SU-DHL-6 (cell line): ENCODE measurements around the gene FAM186B.

Experiments used
- H2AFZ ChIP-seq: fragments of 200-600 bp; sonication (generic); 2 replicates; pipeline ENCODE4 v1.6.1; 2014; ENCODE audit warnings: low read depth, mild to moderate bottlenecking, moderate library complexity, mixed read lengths, antibody characterized with exemption, low read length; ENCODE audit not compliant: severe bottlenecking
- H3F3A ChIP-seq: fragments of 200-600 bp; shearing (Covaris generic); 2 replicates; pipeline ENCODE4 v1.6.0; 2016; ENCODE audit warnings: antibody characterized with exemption, mild to moderate bottlenecking; ENCODE audit not compliant: insufficient read depth
- H3K27ac ChIP-seq: fragments of 200-600 bp; sonication (generic); 2 replicates; pipeline ENCODE4 v1.5.1; 2016; ENCODE audit warnings: low read depth, mild to moderate bottlenecking, low read length, moderate library complexity, mixed read lengths
- H3K27me3 ChIP-seq: fragments of 200-600 bp; sonication (generic), shearing (Covaris generic); 2 replicates; pipeline ENCODE4 v1.6.0; 2014; ENCODE audit warnings: mild to moderate bottlenecking, low read length
- H3K36me3 ChIP-seq: fragments of 200-600 bp; sonication (generic); 2 replicates; pipeline ENCODE4 v1.6.1; 2014; ENCODE audit warnings: mild to moderate bottlenecking, low read length, mixed read lengths
- H3K4me2 ChIP-seq: fragments of 300-600, 200-600 bp; shearing (Covaris generic), sonication (generic); 2 replicates; pipeline ENCODE4 v1.6.0; 2014; ENCODE audit warnings: low read length, low read depth, mild to moderate bottlenecking; ENCODE audit not compliant: poor library complexity, severe bottlenecking
- H3K4me3 ChIP-seq: fragments of 200-600 bp; sonication (generic); 2 replicates; pipeline ENCODE4 v1.5.1; 2014; ENCODE audit warnings: antibody characterized with exemption, low read length, mild to moderate bottlenecking, mixed read lengths; ENCODE audit not compliant: insufficient read depth, poor library complexity, severe bottlenecking
- H3K79me2 ChIP-seq: fragments of 200-600 bp; sonication (generic); 2 replicates; pipeline ENCODE4 v1.6.1; 2014; ENCODE audit warnings: mild to moderate bottlenecking, low read length, moderate library complexity; ENCODE audit not compliant: insufficient read depth
- H3K9ac ChIP-seq: fragments of 200-600 bp; sonication (generic); 2 replicates; pipeline ENCODE4 v1.7.0; 2014; ENCODE audit warnings: mild to moderate bottlenecking, low read length
- H3K9me2 ChIP-seq: fragments of 200-600 bp; sonication (generic); replicated peaks from 2 replicates; pipeline ENCODE4 v1.6.1; 2014; ENCODE audit warnings: low read length; ENCODE audit not compliant: insufficient read depth
- H3K9me3 ChIP-seq: fragments of 200-600 bp; sonication (generic); 2 replicates; pipeline ENCODE4 v1.6.1; 2014; ENCODE audit warnings: low read length, mixed read lengths; ENCODE audit not compliant: insufficient read depth
- H4K20me1 ChIP-seq: fragments of 200-600 bp; sonication (generic); 2 replicates; pipeline ENCODE4 v1.6.1; 2014; ENCODE audit warnings: low read depth, mild to moderate bottlenecking, antibody characterized with exemption, low read length, moderate library complexity, mixed read lengths
- CTCF ChIP-seq: fragments of 200-600 bp; sonication (generic); IDR thresholded peaks from one replicate; pipeline ENCODE4 v1.5.1; 2017; ENCODE audit warnings: antibody characterized with exemption, mild to moderate bottlenecking, low read length, moderate library complexity; ENCODE audit not compliant: insufficient read depth, poor library complexity, severe bottlenecking
- EZH2phosphoT487 ChIP-seq: fragments of 200-600 bp; sonication (generic), shearing (Covaris generic); conservative IDR thresholded peaks from 2 replicates; pipeline ENCODE4 v1.6.1; 2018; ENCODE audit warnings: mild to moderate bottlenecking, antibody characterized with exemption, low read length, moderate library complexity, mixed read lengths

Gene FAM186B

GRCh38 chr12:49560695-49561094 is 44.7 kb downstream of the FAM186B start:
- H3K36me3 ChIP-seq, result no peaks in the 10 kb centered on the region

GRCh38 chr12:49559011-49559675 is 46.3 kb downstream of the FAM186B start:
- Histone ChIP-seq H3K9me2 (no peaks in the 10 kb centered on the region), H3K4me3 (no peak overlapping the region), H3K79me2 (no peaks in the 10 kb centered on the region), H3F3A (no peaks in the 10 kb centered on the region), H3K36me3 (no peaks in the 10 kb centered on the region), H3K9ac (no peak overlapping the region), H4K20me1 (no peaks in the 10 kb centered on the region), H3K27ac (no peak overlapping the region), H3K9me3 (no peaks in the 10 kb centered on the region), H2AFZ (no peak overlapping the region), H3K4me2 (no peak overlapping the region), H3K27me3 (no peaks in the 10 kb centered on the region)
- TF ChIP-seq CTCF (no peak), EZH2phosphoT487 (no peak)

More at GRCh38 chr12:49560695-49561094, 44.7 kb downstream of the FAM186B start:
- Histone ChIP-seq H3K4me2 (no peak overlapping the region), H3K9ac (no peak overlapping the region), H3F3A (no peaks in the 10 kb centered on the region), H3K27me3 (no peaks in the 10 kb centered on the region), H2AFZ (no peak overlapping the region), H4K20me1 (no peaks in the 10 kb centered on the region), H3K4me3 (no peak overlapping the region), H3K9me3 (no peaks in the 10 kb centered on the region), H3K9me2 (no peaks in the 10 kb centered on the region), H3K79me2 (peaks cover 6% of the 10 kb centered on the region; the same call in 1 of the 2 replicates), H3K27ac (no peak overlapping the region)
- TF ChIP-seq EZH2phosphoT487, result no peak
- TF ChIP-seq CTCF, result no peak

GRCh38 chr12:49558526-49558925 is 46.9 kb downstream of the FAM186B start:
- no peaks in the 10 kb centered on the region for H3K9me3 ChIP-seq
- H3K36me3 ChIP-seq, result no peaks in the 10 kb centered on the region
- H3K9ac ChIP-seq, result no peak overlapping the region
- no peaks in the 10 kb centered on the region for H3K9me2 ChIP-seq
- no peaks in the 10 kb centered on the region for H3F3A ChIP-seq
- H2AFZ ChIP-seq, result no peak overlapping the region
- H3K27ac ChIP-seq, result no peak overlapping the region
- no peak overlapping the region for H3K4me2 ChIP-seq
- H3K79me2 ChIP-seq, result no peaks in the 10 kb centered on the region
- TF ChIP-seq EZH2phosphoT487 (no peak), CTCF (no peak)
- H3K4me3 ChIP-seq, result no peak overlapping the region
- no peaks in the 10 kb centered on the region for H3K27me3 ChIP-seq
- no peaks in the 10 kb centered on the region for H4K20me1 ChIP-seq
